Ecto neural progenitor cell (in vitro differentiated cells): Measurements from ENCODE around the gene SMTNL2.
"Not testable (repeated sequence)": the region's sequence is repeated elsewhere in the genome, so short reads cannot be mapped to it uniquely, and the experiment has no call there.

Experiments used
- DNase-seq: peaks from one replicate; pipeline ENCODE4 v3.0.0-alpha.2; 2018; ENCODE audit warnings: low spot score

Gene SMTNL2

GRCh38 chr17:4585638-4585994 lies 1.3 kb downstream of the SMTNL2 start:
- DNase-seq, result no peak

GRCh38 chr17:4586043-4586442 lies 1.7 kb downstream of the SMTNL2 start:
- DNase-seq, result no peak

GRCh38 chr17:4587195-4587594 lies 2.9 kb downstream of the SMTNL2 start:
- DNase-seq, result no peak

- DNase-seq, result no peak
Measured at GRCh38 chr17:4587803-4588202, 3.5 kb downstream of the SMTNL2 start.

- no peak for DNase-seq
Measured at GRCh38 chr17:4588391-4588790, 4.1 kb downstream of the SMTNL2 start.

GRCh38 chr17:4588898-4589625 lies 4.7 kb downstream of the SMTNL2 start:
- no peak for DNase-seq

- DNase-seq, result not testable (repeated sequence)
Measured at GRCh38 chr17:4590042-4590441, 5.7 kb downstream of the SMTNL2 start.

- DNase-seq, result no peak
Measured at GRCh38 chr17:4590981-4591453, 6.7 kb downstream of the SMTNL2 start.

GRCh38 chr17:4591529-4591928 lies 7.2 kb downstream of the SMTNL2 start:
- no peak for DNase-seq

GRCh38 chr17:4592240-4593005 lies 8.1 kb downstream of the SMTNL2 start:
- no peak for DNase-seq

GRCh38 chr17:4593021-4593421 lies 8.7 kb downstream of the SMTNL2 start:
- no peak for DNase-seq

GRCh38 chr17:4594406-4594805 lies 10.1 kb downstream of the SMTNL2 start:
- DNase-seq, result no peak

- DNase-seq, result peak; percentile 83
Measured at GRCh38 chr17:4594931-4595684, 10.8 kb downstream of the SMTNL2 start.

- DNase-seq, result not testable (repeated sequence)
Measured at GRCh38 chr17:4595685-4596342, 11.5 kb downstream of the SMTNL2 start.

- DNase-seq, result no peak
Measured at GRCh38 chr17:4596636-4597380, 12.5 kb downstream of the SMTNL2 start.

GRCh38 chr17:4597975-4598374 lies 13.6 kb downstream of the SMTNL2 start:
- no peak for DNase-seq

GRCh38 chr17:4598776-4599504 lies 14.6 kb downstream of the SMTNL2 start:
- DNase-seq, result no peak

GRCh38 chr17:4599505-4600281 lies 15.4 kb downstream of the SMTNL2 start:
- DNase-seq, result peak; percentile 86

GRCh38 chr17:4600563-4600962 lies 16.2 kb downstream of the SMTNL2 start:
- peak; percentile 65 for DNase-seq

- DNase-seq, result no peak
Measured at GRCh38 chr17:4601326-4601725, 17.0 kb downstream of the SMTNL2 start.
